Bronchial epithelial cell (primary cell): ENCODE data around the gene MRPL19. TPM values are rescaled to one million over a fixed set of nuclear protein-coding genes. Genes with fewer than 3 reads are reported as not detected.

Experiments used
- DNase-seq: peaks from one replicate; pipeline ENCODE4 v3.0.0-alpha.2; 2010; ENCODE audit warnings: low read depth
- FAIRE-seq: peaks from 2 replicates; lab custom pipeline; 2011; peaks lifted over from hg19 to GRCh38; lab: Jason Lieb, UNC
- H3K27me3 ChIP-seq: 2 replicates; pipeline ENCODE4 v1.5.1; 2011; ENCODE audit warnings: low read length; ENCODE audit not compliant: control insufficient read depth, insufficient read depth
- H3K36me3 ChIP-seq: 2 replicates; pipeline ENCODE4 v1.5.1; 2011; ENCODE audit warnings: low read length; ENCODE audit not compliant: control insufficient read depth, insufficient read depth
- H3K4me3 ChIP-seq: 2 replicates; pipeline ENCODE4 v1.5.1; 2011; ENCODE audit warnings: mild to moderate bottlenecking, low read depth, low read length, control low read depth
- total RNA-seq: library from RNA; depleted of rRNA; stranded (reverse); fragments of >200 nt; gene quantifications from 2 replicates; pipeline ENCODE4 v1.2.1, GENCODE V29; 2014
- TF ChIP-seq, protein P1 (sequence below): IDR thresholded peaks from 2 replicates; pipeline ENCODE4 v1.5.1; 2011; ENCODE audit warnings: mild to moderate bottlenecking, moderate library complexity, low read length, control low read depth, inconsistent platforms; ENCODE audit not compliant: insufficient read depth, severe bottlenecking

The MRPL19 gene
- total RNA-seq, 1 donor from 2014 or later: 51.6 TPM

GRCh38 chr2:75616933-75617332 is 29.6 kb upstream of the MRPL19 start:
- FAIRE-seq (no peak), DNase-seq (no peak)
- Histone ChIP-seq H3K4me3 (no peak overlapping the region), H3K27me3 (no peaks in the 10 kb centered on the region), H3K36me3 (no peaks in the 10 kb centered on the region)
- TF ChIP-seq, protein P1, sequence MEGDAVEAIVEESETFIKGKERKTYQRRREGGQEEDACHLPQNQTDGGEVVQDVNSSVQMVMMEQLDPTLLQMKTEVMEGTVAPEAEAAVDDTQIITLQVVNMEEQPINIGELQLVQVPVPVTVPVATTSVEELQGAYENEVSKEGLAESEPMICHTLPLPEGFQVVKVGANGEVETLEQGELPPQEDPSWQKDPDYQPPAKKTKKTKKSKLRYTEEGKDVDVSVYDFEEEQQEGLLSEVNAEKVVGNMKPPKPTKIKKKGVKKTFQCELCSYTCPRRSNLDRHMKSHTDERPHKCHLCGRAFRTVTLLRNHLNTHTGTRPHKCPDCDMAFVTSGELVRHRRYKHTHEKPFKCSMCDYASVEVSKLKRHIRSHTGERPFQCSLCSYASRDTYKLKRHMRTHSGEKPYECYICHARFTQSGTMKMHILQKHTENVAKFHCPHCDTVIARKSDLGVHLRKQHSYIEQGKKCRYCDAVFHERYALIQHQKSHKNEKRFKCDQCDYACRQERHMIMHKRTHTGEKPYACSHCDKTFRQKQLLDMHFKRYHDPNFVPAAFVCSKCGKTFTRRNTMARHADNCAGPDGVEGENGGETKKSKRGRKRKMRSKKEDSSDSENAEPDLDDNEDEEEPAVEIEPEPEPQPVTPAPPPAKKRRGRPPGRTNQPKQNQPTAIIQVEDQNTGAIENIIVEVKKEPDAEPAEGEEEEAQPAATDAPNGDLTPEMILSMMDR: no peak

DNA sequence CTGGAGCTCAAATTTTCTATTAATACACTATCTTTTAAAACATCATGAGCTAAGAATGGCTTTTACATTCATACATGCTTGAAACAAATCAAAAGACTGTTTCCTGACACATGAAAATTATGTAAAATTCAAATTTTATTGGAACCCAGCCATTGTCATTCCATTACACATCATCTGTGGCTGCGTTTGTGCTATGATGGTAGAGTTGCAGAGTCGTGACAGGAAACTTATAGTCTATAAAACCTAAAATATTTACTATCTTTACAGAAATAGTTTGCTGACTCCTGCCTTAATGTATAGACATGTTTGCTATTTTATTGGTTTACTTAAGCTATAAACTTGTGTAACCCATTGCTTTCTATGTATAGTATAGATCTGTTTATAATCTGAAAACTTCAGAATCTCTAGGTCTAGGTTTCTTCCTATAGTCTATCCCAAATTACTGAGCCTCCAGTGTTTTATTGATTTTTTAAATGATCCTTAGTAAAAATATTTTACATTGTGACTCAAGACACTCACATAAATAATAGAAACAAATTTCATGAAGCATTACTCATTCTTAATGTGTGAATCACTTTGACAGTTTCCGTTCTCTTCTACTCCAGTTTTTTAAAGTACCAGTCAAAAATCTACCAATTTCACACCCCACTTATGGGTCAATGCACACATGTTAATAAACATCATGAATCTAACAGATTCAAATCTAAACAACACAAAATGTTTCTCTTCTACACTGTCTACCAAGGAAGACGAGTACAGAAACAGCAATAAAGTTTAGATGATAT is 26.4 kb upstream of the MRPL19 start:
- Histone ChIP-seq H3K36me3 (no peaks in the 10 kb centered on the region), H3K4me3 (no peak overlapping the region), H3K27me3 (no peaks in the 10 kb centered on the region)
- DNase-seq (peak; percentile 73), FAIRE-seq (no peak)
- TF ChIP-seq, protein P1: no peak

DNA sequence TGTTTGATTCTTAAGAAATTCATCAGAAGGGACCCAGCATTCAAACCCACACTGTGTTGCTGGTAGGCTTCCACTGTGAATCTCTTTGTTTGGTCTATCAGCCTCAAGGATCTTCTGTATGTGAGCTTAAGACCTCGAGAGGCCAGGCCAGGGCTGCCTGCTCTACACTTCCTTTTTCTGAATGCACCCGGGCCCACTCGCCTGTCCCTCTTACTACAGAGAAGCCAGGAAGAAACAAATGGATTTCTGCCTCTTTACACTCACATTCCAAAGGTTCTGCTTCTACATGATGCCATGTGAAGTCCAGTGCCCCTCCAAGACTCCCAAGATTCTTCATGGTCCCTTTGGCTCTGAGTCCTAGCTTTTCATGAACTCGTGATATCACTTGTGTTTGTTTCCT is 25.4 kb upstream of the MRPL19 start:
- Histone ChIP-seq H3K4me3 (no peak overlapping the region), H3K27me3 (no peaks in the 10 kb centered on the region), H3K36me3 (no peaks in the 10 kb centered on the region)
- DNase-seq (no peak), FAIRE-seq (no peak)
- TF ChIP-seq, protein P1: no peak

DNA sequence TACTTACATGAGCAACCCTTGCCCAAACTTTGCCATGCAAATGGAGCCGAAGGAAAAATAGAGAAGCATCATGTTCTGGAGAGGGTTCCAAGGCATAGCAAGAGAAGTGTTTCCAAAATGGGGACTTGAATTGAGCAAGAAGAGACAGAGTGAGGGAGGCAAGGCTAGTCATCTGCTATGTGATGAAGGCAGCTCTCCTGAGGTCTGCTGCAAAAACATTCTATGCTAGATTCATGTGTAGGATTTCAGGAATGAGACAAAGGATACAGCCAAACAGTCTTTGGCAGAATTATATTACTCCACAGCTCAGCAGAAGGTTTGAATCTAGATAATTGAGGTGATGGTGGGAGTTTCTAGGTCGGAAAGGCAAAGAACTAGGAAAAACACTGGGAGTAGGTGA is 24.1 kb upstream of the MRPL19 start:
- TF ChIP-seq, protein P1: no peak
- Histone ChIP-seq H3K4me3 (no peak overlapping the region), H3K27me3 (no peaks in the 10 kb centered on the region), H3K36me3 (no peaks in the 10 kb centered on the region)
- no peak for FAIRE-seq
- DNase-seq: no peak

GRCh38 chr2:75622929-75623328 is 23.7 kb upstream of the MRPL19 start:
- Histone ChIP-seq H3K4me3 (no peak overlapping the region), H3K27me3 (no peaks in the 10 kb centered on the region), H3K36me3 (no peaks in the 10 kb centered on the region)
- no peak for FAIRE-seq
- DNase-seq: no peak
- TF ChIP-seq, protein P1: no peak

DNA sequence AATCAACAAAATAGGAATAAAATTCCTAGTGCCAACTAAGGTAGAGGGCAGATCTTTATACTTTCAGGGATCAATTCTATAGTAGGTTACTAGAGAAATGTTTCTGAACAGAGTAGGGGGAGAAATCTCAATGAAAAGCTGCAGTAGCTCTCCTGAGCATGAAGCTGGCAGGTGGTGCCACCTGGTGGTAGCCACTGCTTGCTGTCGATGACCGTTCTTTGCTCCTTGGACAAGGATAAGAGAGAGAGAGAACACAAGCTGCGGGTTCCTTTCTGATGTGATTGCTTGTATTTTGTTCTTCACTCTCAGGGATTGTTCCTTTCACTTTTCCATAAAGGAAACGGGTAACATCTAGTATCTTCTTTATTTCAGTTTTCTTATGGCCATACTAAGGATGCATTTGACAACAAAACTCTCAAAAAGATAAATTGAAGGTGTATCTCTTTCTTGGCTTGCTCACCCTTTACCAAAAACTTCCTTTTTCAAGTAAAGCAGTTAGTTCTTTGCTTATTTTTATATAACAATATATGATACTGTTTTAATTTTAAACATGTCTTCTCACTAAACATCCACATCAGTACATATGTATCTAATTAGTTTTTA is 18.6 kb upstream of the MRPL19 start:
- peak; percentile 70 for FAIRE-seq
- H3K36me3 ChIP-seq: no peaks in the 10 kb centered on the region
- no peaks in the 10 kb centered on the region for H3K27me3 ChIP-seq
- DNase-seq: peak; percentile 67
- H3K4me3 ChIP-seq: no peak overlapping the region
- TF ChIP-seq, protein P1: peak; percentile 94
